Right lobe of liver (tissue), 6 donors: ENCODE data around the gene TIFAB. TPM values are rescaled to one million over a fixed set of nuclear protein-coding genes. Genes with fewer than 3 reads are reported as not detected.
A peak's percentile ranks its signal among the peaks of the same experiment; 100 is the strongest.

ENCODE experiments used
- ATAC-seq, 4 donors: fragments of 200-7000 bp; cut with Tn5 transposase; one replicate each; pipeline ENCODE4 v1.9.1; 2020; ENCODE audit warnings: mild to moderate bottlenecking in 4 of 4, moderate library complexity in 4 of 4
- DNase-seq, 3 donors: peaks; one replicate each; pipeline ENCODE4 v3.0.0-alpha.2; 2020
- H3K27ac ChIP-seq, 3 donors: fragments of 200-600 bp; one replicate each; pipeline ENCODE4 v1.8.0; 2022
- H3K27me3 ChIP-seq, 2 donors: fragments of 200-600 bp; one replicate each; pipeline ENCODE4 v1.8.0; 2022
- H3K36me3 ChIP-seq, 4 donors: fragments of 200-600 bp; sonication (generic) in 1 of 4; one replicate each; pipeline versions ENCODE4 v1.5.1 to v1.8.0; 2017 to 2022; ENCODE audit warnings: control low read depth in 1 of 4
- H3K4me1 ChIP-seq, 4 donors: fragments of 200-600 bp; sonication (generic) in 1 of 4; one replicate each; pipeline versions ENCODE4 v1.5.1 to v1.8.0; 2017 to 2022; ENCODE audit warnings: control low read depth in 1 of 4
- H3K4me3 ChIP-seq, 3 donors: fragments of 200-600 bp; one replicate each; pipeline ENCODE4 v1.8.0; 2022
- H3K9me3 ChIP-seq, 4 donors: fragments of 200-600 bp; sonication (generic) in 1 of 4; one replicate each; pipeline versions ENCODE4 v1.5.1 to v1.8.0; 2017 to 2022; ENCODE audit warnings: control low read depth in 1 of 4
- POLR2A ChIP-seq: fragments of 450-650 bp; IDR thresholded peaks from one replicate; pipeline ENCODE4 v1.6.1; 2017; ENCODE audit warnings: antibody characterized with exemption, mild to moderate bottlenecking
- WGBS: methylation state at CpG from one replicate; pipeline ENCODE4 v1.1.6; 2018; ENCODE audit warnings: low coverage, low lambda C conversion rate; ENCODE audit not compliant: insufficient coverage; ENCODE audit errors: missing lambda C conversion rate; 5-methylcytosine and 5-hydroxymethylcytosine counted together
- intact Hi-C, 2 donors: fragments of 100-400 bp; cut with DNase I; formaldehyde crosslinking; loops; one replicate each; pipeline versions ENCODE4 v1.11.2 to v1.14.1; 2022
- total RNA-seq, 6 experiments: library from RNA; depleted of rRNA in 2 of 6; stranded (reverse); fragments of >200 nt in 2 of 6; fragmentation: NEBNext Ultra II Directional in 3 of 6; extraction: Animal tissue kit (Norgen Biotek cat#: 25700) in 3 of 6; gene quantifications; one replicate each; pipeline versions ENCODE4 v1.1.0 to v1.2.4, GENCODE V29; 2016 to 2023
- TF ChIP-seq, protein P1 (sequence below), 4 donors: fragments of 200-600 bp in 3 of 4; fragments of 450-650 bp in 1 of 4; IDR thresholded peaks; one replicate each; pipeline versions ENCODE4 v1.5.1 to v1.8.0; 2016 to 2022; ENCODE audit warnings: antibody characterized with exemption in 4 of 4, mild to moderate bottlenecking in 2 of 4
- donor health status: DM: no; HTN: yes; CAD: no.
- donor health status: DM: no; HTN: no; CAD: no.
- donor health status: DM: no; HTN: no; CAD: no.
- donor health status: DM: no; HTN: yes; CAD: no.
- donor health status: DM: no; HTN: yes; CAD: no.

The TIFAB gene
- total RNA-seq, 6 experiments from 2014 or later = 0.05 to 0.09 TPM; not detected in 4

DNA sequence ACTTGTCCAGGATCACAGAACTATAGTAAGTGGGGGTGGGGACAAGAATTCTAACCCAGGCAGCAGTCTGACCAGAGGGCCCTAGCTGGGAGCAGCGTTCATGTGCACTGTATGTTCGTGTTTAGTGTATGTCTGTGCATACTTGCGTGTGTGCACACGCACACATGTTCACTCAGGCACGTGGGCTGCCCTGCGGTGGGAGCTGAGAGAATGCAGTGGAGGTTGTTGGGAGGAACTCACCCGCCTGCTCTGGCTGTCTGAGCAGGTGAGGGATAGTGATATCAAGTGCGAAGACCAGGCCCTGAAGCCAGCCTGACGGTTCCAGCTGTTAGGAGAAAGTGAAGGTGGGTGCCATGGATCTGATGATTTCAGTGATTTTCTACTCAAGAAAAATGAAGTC is 5.9 kb downstream of the TIFAB start:
- Histone ChIP-seq H3K4me1 (no peaks in the 10 kb centered on the region), H3K27me3 (no peaks in the 10 kb centered on the region), H3K9me3 (no peaks in the 10 kb centered on the region), H3K4me3 (no peak overlapping the region), H3K27ac (no peak overlapping the region), H3K36me3 (no peaks in the 10 kb centered on the region)
- intact Hi-C loops = no loop called here
- WGBS = 90% methylated on average over 6 of the region's 9 CpGs
- peak in 1 of 3 donors; percentile 11 for DNase-seq
- ATAC-seq = no peak
- TF ChIP-seq, protein P1, sequence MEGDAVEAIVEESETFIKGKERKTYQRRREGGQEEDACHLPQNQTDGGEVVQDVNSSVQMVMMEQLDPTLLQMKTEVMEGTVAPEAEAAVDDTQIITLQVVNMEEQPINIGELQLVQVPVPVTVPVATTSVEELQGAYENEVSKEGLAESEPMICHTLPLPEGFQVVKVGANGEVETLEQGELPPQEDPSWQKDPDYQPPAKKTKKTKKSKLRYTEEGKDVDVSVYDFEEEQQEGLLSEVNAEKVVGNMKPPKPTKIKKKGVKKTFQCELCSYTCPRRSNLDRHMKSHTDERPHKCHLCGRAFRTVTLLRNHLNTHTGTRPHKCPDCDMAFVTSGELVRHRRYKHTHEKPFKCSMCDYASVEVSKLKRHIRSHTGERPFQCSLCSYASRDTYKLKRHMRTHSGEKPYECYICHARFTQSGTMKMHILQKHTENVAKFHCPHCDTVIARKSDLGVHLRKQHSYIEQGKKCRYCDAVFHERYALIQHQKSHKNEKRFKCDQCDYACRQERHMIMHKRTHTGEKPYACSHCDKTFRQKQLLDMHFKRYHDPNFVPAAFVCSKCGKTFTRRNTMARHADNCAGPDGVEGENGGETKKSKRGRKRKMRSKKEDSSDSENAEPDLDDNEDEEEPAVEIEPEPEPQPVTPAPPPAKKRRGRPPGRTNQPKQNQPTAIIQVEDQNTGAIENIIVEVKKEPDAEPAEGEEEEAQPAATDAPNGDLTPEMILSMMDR (IDR thresholded peaks at IDR 0.05) = no peak
- TF ChIP-seq POLR2A = no peak

DNA sequence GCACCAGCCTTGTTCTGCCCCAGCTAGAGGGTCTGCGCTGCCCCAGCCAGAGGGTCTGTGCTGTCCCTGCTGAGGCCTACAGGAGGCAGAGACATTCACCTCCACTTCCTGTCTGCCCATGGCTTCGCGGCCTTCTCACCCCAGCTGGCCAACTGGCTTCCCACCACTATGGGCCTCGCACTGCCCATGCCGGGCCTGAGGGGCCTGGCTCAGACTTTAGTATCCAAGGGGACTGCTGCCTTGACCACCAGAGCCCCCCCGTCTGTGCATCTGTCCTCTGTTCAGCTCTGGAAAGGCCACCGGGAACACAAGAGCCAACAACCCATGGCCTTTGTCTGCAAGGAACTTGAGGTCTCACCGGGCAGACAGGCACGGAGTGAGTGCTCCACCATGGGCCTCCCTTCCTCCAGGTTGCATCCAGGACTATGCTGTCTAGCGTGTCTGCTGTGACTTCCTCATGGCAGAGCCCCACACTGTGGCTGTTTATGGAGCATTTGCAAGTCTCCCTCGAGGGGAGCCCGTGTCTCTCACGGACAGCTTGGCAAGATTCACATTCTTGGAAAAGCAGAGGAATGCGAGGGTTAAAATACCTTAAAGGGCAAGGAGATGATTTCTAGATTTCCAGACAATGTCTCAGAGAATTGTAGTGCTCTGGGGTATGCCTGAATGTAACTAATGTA is 6.7 kb downstream of the TIFAB start:
- ATAC-seq (no peak), DNase-seq (peak in 1 of 3 donors; percentile 36)
- Histone ChIP-seq H3K27me3 (no peaks in the 10 kb centered on the region), H3K9me3 (no peaks in the 10 kb centered on the region), H3K4me3 (no peak overlapping the region), H3K27ac (no peak overlapping the region), H3K4me1 (no peaks in the 10 kb centered on the region), H3K36me3 (no peaks in the 10 kb centered on the region)
- 65% methylated on average over 7 of the region's 14 CpGs for WGBS
- intact Hi-C loops = no loop called here
- no peak for TF ChIP-seq POLR2A
- TF ChIP-seq, protein P1 (IDR thresholded peaks at IDR 0.05) = no peak

DNA sequence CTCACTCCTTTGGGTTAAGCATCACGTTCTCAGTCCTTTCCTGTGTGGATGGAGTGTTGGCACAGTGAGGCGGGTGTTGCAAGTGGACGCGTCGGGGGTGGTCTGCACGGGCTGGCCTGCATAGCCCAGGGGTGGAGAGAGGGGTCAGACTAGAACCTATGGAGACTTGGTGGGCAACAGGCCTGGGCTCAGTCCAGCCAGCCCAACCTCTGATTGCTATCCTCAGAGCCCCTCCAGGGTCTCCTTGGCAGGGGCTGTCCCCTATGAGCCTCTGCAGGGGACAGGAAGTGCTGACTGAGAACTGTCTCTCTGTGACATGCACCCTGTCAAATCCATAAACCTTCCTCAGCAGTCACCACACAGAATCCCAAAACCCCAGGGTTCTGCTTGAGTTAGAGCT is 7.3 kb downstream of the TIFAB start:
- 89% methylated on average over 3 of the region's 6 CpGs for whole genome bisulfite sequencing
- Histone ChIP-seq H3K27ac (no peak overlapping the region), H3K36me3 (no peaks in the 10 kb centered on the region), H3K9me3 (no peaks in the 10 kb centered on the region), H3K4me1 (no peaks in the 10 kb centered on the region), H3K4me3 (no peak overlapping the region), H3K27me3 (no peaks in the 10 kb centered on the region)
- intact Hi-C loops = no loop called here
- TF ChIP-seq, protein P1 (IDR thresholded peaks at IDR 0.05) = no peak
- no peak for TF ChIP-seq POLR2A
- ATAC-seq (no peak), DNase-seq (peak in 1 of 3 donors; percentile 20)

DNA sequence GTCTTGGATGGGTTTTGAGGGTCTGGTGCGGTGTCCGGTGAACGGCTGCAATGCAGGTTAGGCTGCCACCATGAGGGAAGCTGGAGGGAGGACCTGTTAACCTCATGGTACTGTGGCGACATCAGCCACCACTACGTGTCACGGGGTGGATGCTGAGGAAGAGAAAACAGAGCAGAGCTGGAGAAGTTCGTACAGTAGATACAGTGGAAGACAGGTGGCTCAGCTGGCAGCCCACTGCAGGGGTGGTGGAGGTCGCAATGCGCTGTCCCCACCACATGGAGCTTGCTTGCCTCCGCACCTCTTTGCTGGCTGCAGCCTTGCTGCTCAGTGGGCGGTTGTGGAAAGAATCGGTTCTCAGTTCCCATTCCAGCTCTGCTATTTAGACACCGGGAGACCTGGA is 7.8 kb downstream of the TIFAB start:
- peak in 1 of 3 donors; percentile 19 for DNase-seq
- H3K4me3 ChIP-seq = no peak overlapping the region
- no peak overlapping the region for H3K27ac ChIP-seq
- H3K4me1 ChIP-seq = no peaks in the 10 kb centered on the region
- no peak for TF ChIP-seq POLR2A
- TF ChIP-seq, protein P1 (IDR thresholded peaks at IDR 0.05) = no peak
- 64% methylated on average over 9 of the region's 13 CpGs for WGBS
- H3K36me3 ChIP-seq = no peaks in the 10 kb centered on the region
- peak in 1 of 4 donors; percentile 17 for ATAC-seq
- H3K9me3 ChIP-seq = no peaks in the 10 kb centered on the region
- intact Hi-C loops = no loop called here
- no peaks in the 10 kb centered on the region for H3K27me3 ChIP-seq
